ENCODE measurements around the gene PUS10.

DNA sequence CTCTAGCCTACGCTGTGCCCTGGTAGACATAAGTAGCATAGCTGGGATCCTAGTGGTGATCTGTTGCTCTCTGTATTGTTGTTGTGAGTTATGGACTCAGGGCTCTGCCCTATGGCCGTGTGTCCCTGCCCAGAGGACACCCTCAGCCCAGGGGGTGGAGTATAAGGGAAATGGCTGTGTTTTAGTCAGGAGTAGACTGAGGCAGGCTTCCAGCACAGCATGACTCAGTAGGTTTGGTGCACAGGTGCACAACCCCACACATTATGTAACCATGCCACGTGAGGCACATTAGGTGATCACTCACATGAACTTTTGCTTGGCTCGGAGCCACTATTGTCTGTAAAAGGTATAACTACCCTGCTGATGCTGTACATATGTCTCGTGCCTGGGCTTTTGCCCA is 60.4 kb downstream of the PUS10 start:
- TF ChIP-seq, protein P1, sequence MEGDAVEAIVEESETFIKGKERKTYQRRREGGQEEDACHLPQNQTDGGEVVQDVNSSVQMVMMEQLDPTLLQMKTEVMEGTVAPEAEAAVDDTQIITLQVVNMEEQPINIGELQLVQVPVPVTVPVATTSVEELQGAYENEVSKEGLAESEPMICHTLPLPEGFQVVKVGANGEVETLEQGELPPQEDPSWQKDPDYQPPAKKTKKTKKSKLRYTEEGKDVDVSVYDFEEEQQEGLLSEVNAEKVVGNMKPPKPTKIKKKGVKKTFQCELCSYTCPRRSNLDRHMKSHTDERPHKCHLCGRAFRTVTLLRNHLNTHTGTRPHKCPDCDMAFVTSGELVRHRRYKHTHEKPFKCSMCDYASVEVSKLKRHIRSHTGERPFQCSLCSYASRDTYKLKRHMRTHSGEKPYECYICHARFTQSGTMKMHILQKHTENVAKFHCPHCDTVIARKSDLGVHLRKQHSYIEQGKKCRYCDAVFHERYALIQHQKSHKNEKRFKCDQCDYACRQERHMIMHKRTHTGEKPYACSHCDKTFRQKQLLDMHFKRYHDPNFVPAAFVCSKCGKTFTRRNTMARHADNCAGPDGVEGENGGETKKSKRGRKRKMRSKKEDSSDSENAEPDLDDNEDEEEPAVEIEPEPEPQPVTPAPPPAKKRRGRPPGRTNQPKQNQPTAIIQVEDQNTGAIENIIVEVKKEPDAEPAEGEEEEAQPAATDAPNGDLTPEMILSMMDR (IDR thresholded peaks at IDR 0.05): no peak
- TF ChIP-seq POLR2A (IDR thresholded peaks at IDR 0.05): no peak

Data from right lobe of liver (tissue), 4 donors.